ENCODE results near the gene MAN1A1.

The MAN1A1 gene

DNA sequence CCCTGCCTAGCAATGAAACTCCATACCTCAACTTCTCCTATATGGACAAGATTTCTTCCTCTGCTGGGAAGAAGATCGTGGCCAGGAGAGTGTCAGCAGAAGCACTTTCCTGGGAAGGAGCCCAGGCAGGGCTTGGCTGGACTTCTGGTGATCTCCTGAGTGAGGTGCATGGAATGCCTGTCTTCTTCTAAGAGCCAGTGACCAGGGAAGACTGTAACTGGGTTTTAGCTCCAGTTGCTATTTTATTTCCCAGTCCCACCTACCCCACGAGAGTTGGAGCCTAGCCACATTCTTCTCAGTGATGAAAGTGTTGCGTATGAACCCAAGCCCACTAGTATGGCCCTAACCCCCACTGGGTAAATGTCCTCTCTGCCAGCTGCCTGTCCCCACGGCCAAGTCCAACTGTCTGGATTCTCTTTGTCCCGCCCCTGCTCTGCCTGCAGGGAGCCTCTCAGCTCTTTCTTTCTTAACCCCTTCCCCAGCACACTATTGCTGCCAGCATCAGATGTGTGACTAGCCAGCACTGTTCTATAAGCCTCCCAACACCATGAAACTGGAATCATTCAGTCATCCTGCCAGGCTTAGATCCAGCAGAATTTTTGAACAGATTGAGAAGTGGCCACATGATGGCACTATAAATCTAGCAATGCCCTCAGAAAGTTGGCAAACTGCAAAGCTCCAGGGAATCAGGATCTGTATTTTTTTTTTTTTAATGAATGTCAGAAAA, 201.3 kb downstream of the MAN1A1 start:
- DNase-seq (ENCODE audit: low read depth in 2 of 3, low spot score in 2 of 3), result no peak

DNA sequence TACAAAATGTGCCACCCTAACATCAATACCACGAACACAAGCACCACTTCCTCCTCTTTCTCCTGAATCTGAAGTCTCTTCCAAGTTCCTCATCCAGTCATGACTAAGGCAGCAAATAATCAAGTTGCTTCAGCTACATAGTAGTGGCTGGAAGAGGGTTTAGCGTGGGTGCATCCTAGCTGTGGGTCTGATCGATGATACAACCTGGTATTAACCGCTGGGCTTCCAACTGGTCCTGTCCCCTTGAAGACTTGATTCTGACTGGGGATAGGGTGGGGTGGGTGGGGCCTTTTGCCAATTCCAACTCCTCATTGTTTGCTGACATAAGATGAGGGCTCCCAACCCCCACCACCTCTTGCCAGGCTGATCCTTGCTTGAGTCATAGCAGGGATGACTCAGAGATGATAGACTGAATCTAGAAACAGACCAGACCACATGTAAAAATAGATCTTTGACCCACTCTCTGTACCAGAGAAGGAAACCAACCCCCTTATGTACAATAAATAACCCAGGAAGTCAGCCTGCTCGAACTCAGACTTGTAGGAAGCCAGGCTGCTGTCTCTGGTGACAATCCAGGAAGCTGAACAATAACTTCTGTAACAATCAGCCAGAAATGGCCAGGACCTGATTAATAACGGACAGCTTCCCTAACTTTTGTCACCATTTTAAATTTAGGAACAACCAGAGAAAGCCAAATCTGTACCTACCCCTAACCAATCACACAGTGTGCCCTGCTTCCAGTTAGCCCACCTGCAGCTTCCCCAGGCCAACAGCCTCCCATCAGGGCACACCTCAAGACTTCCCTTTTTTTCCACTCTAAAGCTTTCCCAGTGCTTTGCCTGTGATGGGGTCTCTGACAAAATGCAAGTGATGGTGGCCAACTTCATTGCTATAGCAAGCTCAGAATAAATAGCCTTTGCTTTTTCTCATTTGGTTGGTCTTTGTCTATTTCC, 202.2 kb downstream of the MAN1A1 start:
- DNase-seq (ENCODE audit: low read depth in 2 of 3, low spot score in 2 of 3), result peak; percentile 9 to 35 (median 27)

DNA sequence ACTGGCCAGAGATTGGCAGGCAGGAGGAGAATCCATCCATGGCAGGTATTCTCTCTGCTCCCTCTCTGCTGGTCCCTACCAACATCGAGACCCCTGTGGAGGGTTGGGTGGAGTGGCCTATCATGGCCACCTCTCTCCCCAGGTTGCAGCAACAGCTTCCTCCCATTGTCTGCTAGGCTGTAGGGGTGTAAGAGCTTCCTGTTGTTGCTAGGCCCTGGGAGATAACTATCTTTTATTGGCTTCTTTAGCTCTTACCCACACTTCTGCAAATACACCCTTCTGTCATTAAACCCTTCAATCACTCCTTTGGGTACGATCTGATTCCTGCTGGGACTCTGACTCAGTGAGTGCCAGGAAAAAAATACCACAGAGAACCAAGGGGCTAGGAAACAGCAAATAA, 204.4 kb downstream of the MAN1A1 start:
- no peak for DNase-seq (ENCODE audit: low read depth in 2 of 3, low spot score in 2 of 3)

DNA sequence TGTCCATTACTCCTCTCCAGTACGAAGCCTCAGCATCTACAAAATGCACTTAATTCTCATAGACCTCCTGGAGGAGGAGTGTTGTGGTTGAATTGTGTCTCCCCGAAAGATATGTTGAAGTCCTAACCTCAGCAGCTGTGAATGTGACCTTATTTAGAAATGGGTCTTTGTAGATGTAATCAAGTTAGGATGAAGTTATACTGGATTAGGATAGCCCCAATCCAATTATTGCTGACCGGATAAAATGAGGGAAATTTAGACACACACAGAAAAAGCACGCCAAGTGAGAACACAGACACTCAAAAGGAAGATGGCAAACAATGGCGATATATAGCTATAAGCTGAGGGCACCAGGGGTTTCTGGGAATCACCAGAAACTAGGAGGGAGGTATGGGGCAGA, 206.9 kb downstream of the MAN1A1 start:
- DNase-seq (ENCODE audit: low read depth in 2 of 3, low spot score in 2 of 3), result no peak

DNA sequence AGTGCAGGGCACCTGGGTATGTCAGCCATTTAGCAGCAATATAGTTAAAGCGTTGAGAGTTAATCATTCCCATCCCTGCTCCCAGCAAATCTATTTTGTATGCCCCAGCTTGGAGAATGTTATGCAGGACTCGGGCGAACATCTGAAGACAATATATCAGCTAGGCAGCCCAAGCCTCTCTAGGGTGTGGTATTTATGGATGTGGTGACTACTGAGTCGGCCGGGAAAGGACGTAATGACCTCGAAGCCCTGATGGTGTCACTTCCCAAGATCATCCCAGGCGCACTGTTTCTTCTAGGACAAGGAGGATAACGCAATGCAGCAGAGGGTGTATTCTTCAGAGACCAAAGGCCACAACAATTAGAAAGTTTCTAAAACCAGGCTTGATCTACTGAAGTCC, 207.5 kb downstream of the MAN1A1 start:
- no peak for DNase-seq (ENCODE audit: low read depth in 2 of 3, low spot score in 2 of 3)

DNA sequence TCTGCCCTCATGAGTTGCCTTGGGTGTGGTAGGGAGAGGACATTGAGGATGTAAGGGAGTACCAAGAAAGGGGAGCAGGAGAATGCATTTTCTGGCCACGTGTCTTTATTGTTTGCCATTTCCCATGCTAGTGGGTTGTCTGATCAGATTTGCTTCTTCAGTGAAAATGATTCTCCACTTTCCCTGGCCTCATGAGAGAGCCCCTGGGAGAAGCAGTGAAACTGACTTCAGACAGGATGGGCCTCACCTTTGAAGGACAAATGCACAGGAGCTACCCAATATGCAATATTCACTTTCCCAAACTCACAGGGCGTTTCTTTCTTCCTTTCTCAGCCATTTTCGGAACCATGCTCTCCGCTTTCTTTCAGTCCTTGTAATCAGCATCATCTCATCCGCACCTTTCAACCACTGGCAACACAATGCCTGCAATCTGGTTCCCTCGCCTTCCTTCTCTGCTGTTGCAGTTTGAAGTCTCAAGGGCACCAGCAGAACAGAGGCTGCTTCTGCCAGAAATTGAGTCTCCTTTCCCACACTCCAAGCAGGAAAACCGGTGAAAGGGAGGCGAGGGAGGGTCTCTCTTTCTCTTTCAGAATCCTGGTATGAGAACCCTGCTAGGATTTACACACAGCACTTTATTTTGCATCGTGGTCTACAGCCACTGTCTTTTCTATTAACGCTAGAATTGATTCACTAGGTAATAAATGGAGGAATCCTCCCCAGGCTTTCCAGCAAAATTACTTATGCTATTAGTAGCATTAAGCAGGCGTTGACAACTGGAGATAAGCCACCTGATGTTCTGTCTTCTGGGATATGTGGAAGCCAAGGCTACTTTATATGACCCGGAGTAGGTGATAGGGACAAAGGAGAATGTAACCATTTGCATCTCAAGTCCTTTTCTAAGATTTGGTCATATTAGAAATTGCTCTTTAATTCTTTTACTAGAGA, 209.1 kb downstream of the MAN1A1 start:
- no peak for DNase-seq (ENCODE audit: low read depth in 2 of 3, low spot score in 2 of 3)

DNA sequence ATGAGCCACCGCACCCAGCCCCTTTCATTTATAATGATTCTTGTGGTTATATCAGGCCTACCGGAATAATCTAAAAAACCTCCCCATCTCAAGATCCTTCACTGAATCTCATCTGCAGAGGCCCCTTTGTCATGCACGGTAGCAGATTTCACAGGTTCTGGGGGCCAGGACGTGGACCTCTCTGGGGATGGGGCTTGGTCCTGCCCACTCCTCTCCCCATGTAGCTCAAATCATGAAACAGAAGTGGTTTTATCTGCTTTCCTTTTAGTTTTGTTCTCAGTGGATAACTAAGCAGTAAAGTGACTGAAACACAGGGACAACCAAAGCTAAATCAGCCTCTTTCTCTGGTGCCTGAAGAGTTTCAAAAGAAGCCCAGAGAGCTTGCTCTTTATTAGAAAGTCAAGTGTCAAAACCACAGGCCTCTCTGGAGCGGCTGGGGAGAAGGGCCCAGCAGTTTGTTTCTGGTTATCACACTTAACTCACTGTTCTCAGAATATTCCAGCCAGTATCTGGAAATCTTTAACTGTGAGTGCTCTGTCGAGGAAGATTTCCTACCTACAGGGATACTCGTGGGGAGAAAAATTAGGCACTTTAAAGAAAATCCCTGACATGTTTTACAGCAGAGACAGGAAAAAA, 210.5 kb downstream of the MAN1A1 start:
- no peak for DNase-seq (ENCODE audit: low read depth in 2 of 3, low spot score in 2 of 3)

DNA sequence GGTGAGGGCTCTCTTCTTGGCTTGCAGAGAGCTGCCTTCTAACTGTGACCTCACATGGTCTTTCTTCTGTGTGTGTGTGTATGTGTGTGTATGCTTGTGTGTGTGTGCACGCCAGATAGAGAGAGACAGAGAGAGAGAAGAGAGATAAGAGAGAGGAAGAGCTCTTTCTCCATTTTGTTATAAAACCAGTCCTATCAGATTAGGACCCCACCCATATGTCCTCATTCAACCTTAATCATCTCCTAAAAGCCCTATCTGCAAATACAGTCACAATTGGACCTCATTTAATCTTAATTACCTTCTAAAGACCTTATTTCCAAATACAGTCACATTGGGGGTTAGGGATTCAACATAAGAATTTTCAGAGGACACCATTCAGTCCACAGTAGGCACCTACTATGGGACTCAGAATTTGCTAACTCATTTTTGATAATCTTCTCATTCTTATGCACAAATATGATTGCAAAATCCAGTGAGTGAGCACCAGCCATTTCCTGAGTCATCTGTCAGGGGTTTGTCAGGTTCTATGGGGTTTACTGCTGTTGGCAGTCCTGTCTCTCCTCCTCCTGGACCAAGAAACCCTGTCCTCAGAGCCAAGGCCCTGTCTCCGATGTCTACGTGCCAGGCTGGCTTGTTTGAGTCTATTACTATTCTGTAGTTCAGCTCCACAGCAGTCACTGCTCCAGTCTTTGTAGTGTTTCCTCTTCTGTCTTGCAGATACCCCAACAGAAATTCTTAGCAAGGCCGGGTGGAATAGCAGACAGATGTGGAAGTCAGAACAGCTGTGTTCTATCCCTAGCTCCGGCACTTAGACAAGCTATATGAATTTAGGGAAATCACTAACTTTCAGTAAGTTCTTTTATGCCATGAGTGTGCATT, 212.1 kb downstream of the MAN1A1 start:
- no peak for DNase-seq (ENCODE audit: low read depth in 2 of 3, low spot score in 2 of 3)

DNA sequence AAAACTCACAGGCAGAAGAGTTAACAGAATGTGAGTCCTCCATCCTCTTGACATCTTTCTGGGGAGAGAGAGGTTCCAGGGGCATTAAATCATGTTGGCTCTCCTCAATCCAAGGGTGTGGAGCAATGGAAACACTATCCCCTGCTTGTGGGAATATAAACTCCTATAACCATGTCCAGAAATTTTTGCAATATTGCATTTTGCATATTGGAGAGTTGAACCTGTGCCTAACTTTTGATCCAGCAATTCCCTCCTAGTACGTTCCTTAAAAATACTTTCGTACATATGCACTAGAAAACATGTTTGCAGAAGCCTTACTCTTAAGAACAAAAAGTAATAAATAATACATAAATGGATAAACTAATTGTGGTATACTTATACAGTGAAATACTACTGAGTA, 214.8 kb downstream of the MAN1A1 start:
- DNase-seq (ENCODE audit: low read depth in 2 of 3, low spot score in 2 of 3), result no peak

DNA sequence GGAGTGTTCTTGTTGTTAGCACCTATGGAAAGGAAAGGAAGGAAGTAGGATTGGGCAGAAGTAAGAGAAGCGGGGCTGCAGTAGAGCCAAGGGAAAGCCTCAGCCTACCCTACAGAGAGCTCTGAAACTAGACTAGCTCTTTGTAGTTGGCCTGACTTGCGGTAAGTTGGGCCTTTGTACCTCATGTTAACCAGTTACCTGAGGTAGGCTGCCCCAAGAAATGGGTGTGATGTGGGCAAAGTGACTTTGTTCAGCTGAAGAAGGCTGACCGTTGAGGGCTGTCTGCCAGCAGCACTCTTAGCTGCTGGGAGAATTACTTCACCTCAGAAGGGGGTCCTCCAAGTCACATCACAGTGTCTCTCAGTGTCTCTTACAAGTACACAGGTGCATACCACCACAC, 216.2 kb downstream of the MAN1A1 start:
- no peak for DNase-seq (ENCODE audit: low read depth in 2 of 3, low spot score in 2 of 3)

DNA sequence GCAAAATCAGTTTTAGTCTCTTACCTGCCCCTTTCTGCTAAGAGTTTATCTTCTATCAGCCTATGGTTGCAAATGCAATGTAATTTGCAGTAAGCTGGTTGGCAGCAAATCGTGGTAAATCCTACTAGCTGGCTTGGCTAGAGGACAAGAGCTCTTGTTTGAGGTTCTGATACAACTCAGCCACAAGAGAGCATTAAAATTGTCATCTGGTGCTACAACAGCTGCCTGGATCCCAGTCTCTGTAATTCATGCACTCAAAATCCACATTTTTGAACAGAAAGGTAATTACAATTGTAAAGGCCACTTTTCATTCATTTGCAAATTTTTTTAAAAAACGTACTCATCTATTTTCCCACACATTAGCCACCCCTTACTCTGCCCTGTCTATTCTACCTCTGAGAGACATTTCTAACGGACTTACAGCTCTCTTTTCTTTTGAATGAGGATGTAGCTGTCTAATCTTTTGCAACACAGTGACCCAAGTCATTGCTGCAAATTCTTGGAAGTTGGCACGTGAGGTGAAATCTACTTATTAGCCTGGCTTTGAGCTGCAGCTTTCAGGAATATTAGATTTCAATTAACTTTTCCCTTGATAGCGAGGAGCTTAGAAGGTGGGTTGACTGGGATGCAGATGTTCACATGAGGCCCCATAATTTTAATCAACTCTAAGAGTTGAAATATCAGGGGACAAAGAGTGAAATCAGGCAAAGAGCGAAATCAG, 217.1 kb downstream of the MAN1A1 start:
- no peak for DNase-seq (ENCODE audit: low read depth in 2 of 3, low spot score in 2 of 3)

DNA sequence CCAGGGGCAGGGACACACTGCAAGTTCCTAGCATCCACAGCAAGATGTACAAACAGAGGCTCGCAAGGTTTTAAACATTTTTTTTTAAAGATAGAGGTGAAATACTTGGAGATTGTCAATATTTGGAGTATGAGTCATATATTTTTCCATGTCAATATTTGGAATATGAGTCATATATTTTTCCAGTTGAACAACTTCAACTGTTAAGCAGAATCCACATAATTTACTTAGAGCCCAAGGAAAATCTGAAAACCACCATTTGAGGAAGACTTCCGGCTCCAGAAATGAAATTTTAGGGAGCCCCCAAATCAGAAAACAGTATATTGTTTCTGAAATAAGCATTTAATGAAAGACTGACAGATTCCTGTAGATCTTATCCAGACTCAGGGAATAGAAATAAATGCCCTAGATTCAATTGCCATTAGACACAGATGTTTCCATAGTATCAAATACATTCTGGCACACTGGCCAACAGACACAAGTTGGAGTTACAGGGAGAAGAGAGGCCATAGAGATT, 219.5 kb downstream of the MAN1A1 start:
- DNase-seq (ENCODE audit: low read depth in 2 of 3, low spot score in 2 of 3), result no peak

DNA sequence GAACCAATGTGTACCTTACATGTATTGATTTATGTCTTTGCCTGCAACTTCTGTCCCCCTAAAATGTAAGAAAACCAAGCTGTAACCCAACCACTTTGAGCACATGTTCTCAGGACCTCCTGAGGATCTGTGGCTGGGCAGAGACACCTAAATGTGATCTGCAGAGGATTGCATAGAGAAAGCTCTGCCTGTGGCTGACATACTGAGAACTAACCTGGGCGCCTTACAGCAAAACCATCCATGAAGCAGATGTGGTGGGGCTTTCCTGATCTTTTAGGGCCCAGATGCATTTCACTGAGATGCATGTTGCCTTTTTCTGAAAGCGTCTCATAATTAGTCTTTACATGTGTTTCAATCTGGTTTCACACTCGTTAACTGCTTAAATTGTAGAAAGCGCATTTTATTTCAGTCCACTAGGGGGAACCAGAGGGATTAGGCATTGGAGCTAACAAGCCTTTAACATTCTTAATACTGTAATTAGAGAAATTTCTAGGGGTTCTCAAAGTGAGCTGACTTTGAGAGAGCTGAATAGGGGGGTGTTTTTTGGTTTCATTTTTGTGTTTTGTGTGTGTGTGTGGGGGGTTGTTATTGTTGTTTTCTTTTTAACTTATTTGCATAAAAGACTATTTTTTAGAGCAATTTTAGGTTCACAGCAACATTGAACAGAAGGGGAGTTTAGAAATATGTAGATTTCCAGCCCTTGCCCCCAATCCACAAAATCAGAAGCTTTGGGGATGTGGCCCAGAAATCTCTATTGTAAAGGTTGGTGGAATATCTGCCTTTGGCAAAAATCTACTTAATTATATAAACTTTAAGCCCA, 220.2 kb downstream of the MAN1A1 start:
- DNase-seq (ENCODE audit: low read depth in 2 of 3, low spot score in 2 of 3), result no peak

DNA sequence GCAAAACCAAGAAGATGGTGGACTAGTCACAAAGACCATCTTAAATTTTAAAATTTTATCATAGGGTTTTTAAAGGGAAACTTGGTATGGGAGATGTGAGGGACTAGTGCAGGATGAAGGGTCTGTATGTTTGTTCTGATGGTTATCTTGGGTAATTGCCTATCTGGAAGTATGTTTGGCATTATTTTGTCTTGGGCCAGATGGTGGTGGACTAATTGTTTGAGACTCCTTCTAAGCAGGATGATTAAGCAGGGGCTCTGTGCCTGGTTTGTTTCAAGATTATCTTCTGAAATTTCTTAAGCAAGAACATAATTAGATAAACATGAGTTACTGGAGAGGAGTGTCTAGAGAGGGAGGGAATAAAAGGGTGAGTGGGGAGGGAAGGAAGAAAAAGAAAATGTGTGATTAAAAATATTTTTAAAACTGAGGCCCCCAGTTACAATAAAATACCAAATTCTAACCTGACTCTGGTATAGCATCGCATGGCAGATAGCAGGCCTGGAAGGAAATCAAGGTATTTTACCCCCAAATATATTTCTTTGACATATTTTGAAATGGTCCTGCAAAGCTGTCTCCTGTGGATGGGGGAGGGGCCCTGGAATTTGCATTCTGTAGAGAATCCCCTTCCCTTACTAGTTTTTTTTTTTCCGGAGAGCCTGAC, 221.2 kb downstream of the MAN1A1 start:
- no peak for DNase-seq (ENCODE audit: low read depth in 2 of 3, low spot score in 2 of 3)

DNA sequence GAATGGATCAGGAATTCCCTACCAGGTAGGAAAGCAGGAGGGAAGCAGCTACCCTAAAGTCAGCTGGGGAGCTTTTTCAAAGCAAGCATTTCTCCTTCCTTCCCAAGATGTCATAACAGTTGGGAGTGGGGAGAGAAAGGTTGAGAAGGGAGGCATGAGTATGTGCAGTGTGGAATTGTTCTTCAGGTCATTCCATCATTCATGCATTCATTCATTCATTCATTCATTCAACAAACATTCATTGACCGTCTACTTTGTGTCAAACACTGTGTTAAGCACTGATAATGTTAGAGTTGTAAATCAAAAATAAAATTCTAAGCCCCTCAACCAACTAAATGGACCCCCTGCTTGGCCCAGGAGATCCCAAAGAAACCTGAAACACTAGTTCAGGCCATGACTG, 221.9 kb downstream of the MAN1A1 start:
- no peak for DNase-seq (ENCODE audit: low read depth in 2 of 3, low spot score in 2 of 3)
